Transverse colon (tissue), 4 donors: ENCODE results near the gene JMJD1C. TPM values are rescaled to one million over a fixed set of nuclear protein-coding genes. Genes with fewer than 3 reads are reported as not detected.

ENCODE experiments used
- DNase-seq: peaks from one replicate; pipeline ENCODE4 v3.0.0-alpha.2; 2019
- H3K27ac ChIP-seq, 4 donors: fragments of 200-600 bp; sonication (generic); 2 replicates each; pipeline ENCODE4 v1.5.1; 2016 to 2018; ENCODE audit warnings: inconsistent platforms in 4 of 4
- H3K27me3 ChIP-seq: fragments of 200-600 bp; sonication (generic); 2 replicates; pipeline ENCODE4 v1.5.1; 2017; ENCODE audit warnings: inconsistent platforms
- H3K36me3 ChIP-seq, 4 donors: fragments of 200-600 bp; sonication (generic); 2 replicates each; pipeline ENCODE4 v1.5.1; 2017 to 2019; ENCODE audit warnings: inconsistent platforms in 4 of 4
- H3K4me1 ChIP-seq, 4 donors: fragments of 200-600 bp; sonication (generic); 2 replicates each; pipeline ENCODE4 v1.5.1; 2017 to 2020; ENCODE audit warnings: inconsistent platforms in 4 of 4
- H3K4me3 ChIP-seq, 4 donors: fragments of 200-600 bp; sonication (generic); 1 replicate in 1 of 4; 2 replicates in 3 of 4; pipeline versions ENCODE4 v1.5.1 to v1.6.1; 2017 to 2019; ENCODE audit warnings: inconsistent platforms in 4 of 4
- H3K9me3 ChIP-seq, 2 donors: fragments of 200-600 bp; sonication (generic); 2 replicates each; pipeline ENCODE4 v1.5.1; 2017 to 2019; ENCODE audit warnings: inconsistent platforms in 2 of 2
- EP300 ChIP-seq: sonication (generic); formaldehyde crosslinking; IDR thresholded peaks from one replicate; pipeline ENCODE4 v1.6.1; 2017; ENCODE audit warnings: antibody characterized with exemption, low read depth
- POLR2A ChIP-seq: fragments of 450-650 bp; IDR thresholded peaks from one replicate; pipeline ENCODE4 v1.6.1; 2016; ENCODE audit warnings: antibody characterized with exemption, mild to moderate bottlenecking, moderate library complexity
- POLR2AphosphoS5 ChIP-seq, 3 donors: sonication (generic); formaldehyde crosslinking; IDR thresholded peaks; one replicate each; pipeline ENCODE4 v1.6.1; 2016; ENCODE audit warnings: antibody characterized with exemption in 3 of 3
- WGBS, 2 donors: methylation state at CpG; one replicate each; pipeline ENCODE4 v1.1.5; 2018; ENCODE audit warnings: low coverage in 1 of 2; 5-methylcytosine and 5-hydroxymethylcytosine counted together
- in situ Hi-C, 4 donors: fragments of 200-750 bp; cut with MboI; loops; one replicate each; pipeline versions ENCODE4 v1.15.0 to v1.15.1; 2017; ENCODE audit warnings: low sequenced_read_pairs in 3 of 4, low pct_ligation_motif_present in 1 of 4, low pct_unique_long_range_greater_than_20kb in 1 of 4
- intact Hi-C: fragments of 100-400 bp; cut with DNase I; formaldehyde crosslinking; loops from one replicate; pipeline ENCODE4 v1.15.1; 2023; ENCODE audit warnings: low total_unique reads
- total RNA-seq, 4 donors: library from RNA; depleted of rRNA; stranded (reverse); fragments of >200 nt; gene quantifications; one replicate each; pipeline ENCODE4 v1.1.0, GENCODE V29; 2016
- TF ChIP-seq, protein P1 (sequence below), 5 experiments: fragments of 200-600 bp in 3 of 5; fragments of 450-650 bp in 2 of 5; sonication (generic) in 3 of 5; IDR thresholded peaks; 1 replicate in 2 of 5; 2 replicates in 3 of 5; pipeline ENCODE4 v1.5.1; 2016 to 2017; ENCODE audit warnings: antibody characterized with exemption in 5 of 5, inconsistent platforms in 3 of 5, mild to moderate bottlenecking in 2 of 5, moderate library complexity in 1 of 5

The JMJD1C gene
- total RNA-seq, 4 donors from 2014 or later, result 56.7 to 128 (median 78.9) TPM

DNA sequence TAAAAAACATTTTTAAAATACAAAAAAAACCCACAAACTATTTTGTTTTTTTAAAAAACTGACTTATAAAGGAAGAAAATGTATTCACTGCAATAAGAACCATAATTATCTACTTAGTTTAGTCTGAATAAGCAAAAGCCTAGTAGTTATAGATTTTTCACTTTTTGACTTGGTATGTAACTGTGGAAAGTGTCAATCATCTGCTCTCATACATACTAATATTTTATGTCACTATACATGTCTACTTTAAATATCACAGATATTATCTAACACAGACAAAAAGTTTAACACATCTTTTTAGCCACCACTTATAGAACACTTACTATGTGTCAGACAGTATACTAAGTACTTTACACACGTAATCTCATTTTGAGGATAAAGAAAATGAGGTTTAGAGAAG, 3.2 kb upstream of the JMJD1C start:
- intact Hi-C loops, result loop anchor here (5.0 to 10.0 kb wide), 3 partner anchors 53 to 248 kb away; partner anchors contain the start of gene REEP3
- no peak overlapping the region for H3K4me3 ChIP-seq
- H3K36me3 ChIP-seq, result no peaks in the 10 kb centered on the region
- H3K27ac ChIP-seq, result no peak overlapping the region
- H3K9me3 ChIP-seq, result no peaks in the 10 kb centered on the region
- peaks cover 0 to 25% (median 10%) of the 10 kb centered on the region in 4 donors for H3K4me1 ChIP-seq
- WGBS, 2 donors, result 86 to 94% methylated on average over 1 of the region's 1 CpG
- no peaks in the 10 kb centered on the region for H3K27me3 ChIP-seq
- DNase-seq, result no peak
- TF ChIP-seq POLR2AphosphoS5 (IDR thresholded peaks at IDR 0.05) (no peak), EP300 (no peak), POLR2A (no peak)
- TF ChIP-seq, protein P1, sequence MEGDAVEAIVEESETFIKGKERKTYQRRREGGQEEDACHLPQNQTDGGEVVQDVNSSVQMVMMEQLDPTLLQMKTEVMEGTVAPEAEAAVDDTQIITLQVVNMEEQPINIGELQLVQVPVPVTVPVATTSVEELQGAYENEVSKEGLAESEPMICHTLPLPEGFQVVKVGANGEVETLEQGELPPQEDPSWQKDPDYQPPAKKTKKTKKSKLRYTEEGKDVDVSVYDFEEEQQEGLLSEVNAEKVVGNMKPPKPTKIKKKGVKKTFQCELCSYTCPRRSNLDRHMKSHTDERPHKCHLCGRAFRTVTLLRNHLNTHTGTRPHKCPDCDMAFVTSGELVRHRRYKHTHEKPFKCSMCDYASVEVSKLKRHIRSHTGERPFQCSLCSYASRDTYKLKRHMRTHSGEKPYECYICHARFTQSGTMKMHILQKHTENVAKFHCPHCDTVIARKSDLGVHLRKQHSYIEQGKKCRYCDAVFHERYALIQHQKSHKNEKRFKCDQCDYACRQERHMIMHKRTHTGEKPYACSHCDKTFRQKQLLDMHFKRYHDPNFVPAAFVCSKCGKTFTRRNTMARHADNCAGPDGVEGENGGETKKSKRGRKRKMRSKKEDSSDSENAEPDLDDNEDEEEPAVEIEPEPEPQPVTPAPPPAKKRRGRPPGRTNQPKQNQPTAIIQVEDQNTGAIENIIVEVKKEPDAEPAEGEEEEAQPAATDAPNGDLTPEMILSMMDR (IDR thresholded peaks at IDR 0.05), result no peak
- in situ Hi-C loops, result loop anchor here in 3 of 4 donors (10.0 to 25.0 kb wide), 2 partner anchors 254 to 257 kb away; no protein-coding TSS in a partner anchor

DNA sequence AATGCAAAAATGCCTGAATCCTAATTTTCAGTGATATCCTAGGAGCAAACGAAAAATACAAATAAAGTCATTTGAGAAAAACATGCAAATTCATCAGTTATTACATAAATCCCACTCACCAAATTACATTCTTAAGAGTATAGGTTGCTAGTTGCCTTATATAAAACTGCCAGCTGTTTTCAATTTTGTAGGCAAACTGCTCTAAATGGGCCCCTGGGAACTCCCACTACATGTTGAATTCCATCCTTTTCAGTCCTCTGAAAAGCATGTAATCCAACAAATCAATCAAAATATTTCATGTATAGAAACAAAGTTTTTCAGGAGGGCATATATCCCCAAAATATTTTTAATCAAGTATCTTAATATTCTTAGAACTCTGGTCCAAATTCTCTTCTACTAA, 2.1 kb upstream of the JMJD1C start:
- no peak for DNase-seq
- Histone ChIP-seq H3K27me3 (no peaks in the 10 kb centered on the region), H3K4me1 (peaks cover 0 to 25% (median 10%) of the 10 kb centered on the region in 4 donors), H3K9me3 (no peaks in the 10 kb centered on the region), H3K27ac (no peak overlapping the region), H3K4me3 (no peak overlapping the region), H3K36me3 (no peaks in the 10 kb centered on the region)
- intact Hi-C loops (loop anchor here (5.0 to 10.0 kb wide), 3 partner anchors 54 to 249 kb away; partner anchors contain the start of gene REEP3), in situ Hi-C loops (loop anchor here in 3 of 4 donors (10.0 to 25.0 kb wide), 2 partner anchors 253 to 256 kb away; no protein-coding TSS in a partner anchor)
- WGBS, 2 donors, result 75 to 88% methylated on average over 1 of the region's 1 CpG
- no peak for TF ChIP-seq POLR2AphosphoS5 (IDR thresholded peaks at IDR 0.05)
- TF ChIP-seq POLR2A, result no peak
- TF ChIP-seq EP300, result no peak
- TF ChIP-seq, protein P1 (IDR thresholded peaks at IDR 0.05), result no peak

DNA sequence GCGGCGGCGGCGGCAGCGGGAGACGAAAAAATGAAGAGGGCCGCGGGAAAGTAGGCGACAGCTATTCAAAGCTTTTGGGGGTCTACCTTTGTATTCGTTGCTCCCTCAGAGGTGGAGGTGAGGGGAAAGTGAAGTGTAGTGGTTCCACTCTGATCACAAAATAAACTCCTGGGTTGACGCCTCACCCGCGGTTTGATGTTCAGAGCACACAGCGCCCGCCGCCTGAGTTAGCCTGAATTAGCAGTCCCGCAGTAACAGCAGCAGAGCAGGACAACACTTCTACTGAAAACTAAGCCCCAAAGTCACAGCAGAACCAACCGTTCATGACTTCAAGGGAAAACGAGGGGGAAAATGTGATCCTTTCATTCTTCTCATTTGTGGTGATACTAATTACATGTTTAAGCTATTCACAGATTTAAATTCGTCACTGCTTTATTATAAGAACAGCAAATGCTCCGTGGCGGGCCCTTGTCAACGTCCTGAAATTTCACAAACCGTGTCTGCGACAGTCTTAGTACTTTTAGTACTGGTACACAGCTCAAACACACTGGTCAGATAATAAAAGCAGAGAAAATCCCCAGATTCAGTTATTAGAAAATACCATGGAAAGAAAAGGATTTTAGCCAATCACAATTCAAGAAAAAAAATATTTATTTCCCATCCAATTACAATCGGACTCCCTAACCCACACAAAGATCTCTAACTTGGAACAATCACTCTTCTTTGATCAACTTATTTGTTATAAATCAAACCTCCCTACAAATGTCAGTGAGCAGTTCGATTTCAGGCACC, 563 bp upstream of the JMJD1C start:
- in situ Hi-C loops, result loop anchor here in 3 of 4 donors (10.0 to 25.0 kb wide), 2 partner anchors 252 to 254 kb away; no protein-coding TSS in a partner anchor
- peaks cover 0 to 25% (median 10%) of the 10 kb centered on the region in 4 donors for H3K4me1 ChIP-seq

DNA sequence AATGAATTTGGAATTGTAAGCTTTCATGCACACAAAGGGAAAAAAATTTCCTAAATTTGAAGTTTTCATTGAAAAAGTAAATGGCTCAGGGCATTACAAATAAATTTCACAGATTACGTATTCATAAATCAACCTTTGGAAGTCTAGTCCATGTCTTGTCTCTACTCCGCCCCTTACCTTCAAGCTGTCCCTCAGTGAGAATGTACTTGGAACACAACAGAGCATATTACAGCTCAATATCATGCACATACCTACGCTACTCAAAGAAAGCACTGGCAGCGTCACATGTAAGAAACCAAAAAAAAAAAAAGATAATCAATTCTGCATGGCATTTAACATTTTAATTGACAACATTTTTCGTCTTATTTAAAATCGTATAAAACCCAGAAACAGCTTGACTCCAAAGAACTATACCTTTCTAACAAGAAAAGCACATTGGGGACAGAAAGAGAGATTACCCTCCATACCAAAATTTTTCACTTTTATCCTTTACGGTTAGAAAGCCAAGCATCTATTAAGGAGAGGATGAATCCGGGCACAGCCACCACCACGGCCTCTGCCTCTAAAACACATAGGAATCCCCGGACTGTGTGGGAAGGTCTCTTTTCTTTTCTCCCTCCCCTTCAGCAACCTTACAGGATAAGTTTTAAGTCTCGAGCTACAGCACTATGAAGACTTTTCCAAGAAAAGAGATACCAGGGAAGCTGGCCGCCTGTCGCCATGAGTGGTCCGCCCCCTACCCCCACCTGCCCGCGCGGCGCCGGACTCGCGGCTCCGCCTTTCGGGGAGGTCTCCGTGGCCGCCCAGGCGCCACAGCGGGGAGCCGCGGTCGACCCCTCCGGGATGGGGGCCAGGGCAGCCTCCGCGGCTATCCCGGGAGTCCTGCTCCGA, 1.1 kb downstream of the JMJD1C start:
- Histone ChIP-seq H3K4me1 (peaks cover 0 to 22% (median 7%) of the 10 kb centered on the region in 4 donors), H3K27ac (peak overlapping the region; percentile 91 to 97 (median 94)), H3K4me3 (peak overlapping the region; percentile 67 to 93 (median 88)), H3K27me3 (no peaks in the 10 kb centered on the region), H3K36me3 (no peaks in the 10 kb centered on the region), H3K9me3 (no peaks in the 10 kb centered on the region)
- no peak for TF ChIP-seq EP300
- no peak for TF ChIP-seq POLR2A
- TF ChIP-seq, protein P1 (IDR thresholded peaks at IDR 0.05), result no peak
- no peak for TF ChIP-seq POLR2AphosphoS5 (IDR thresholded peaks at IDR 0.05)
- no peak for DNase-seq
- intact Hi-C loops, result loop anchor here (5.0 to 10.0 kb wide), 3 partner anchors 58 to 253 kb away; partner anchors contain the start of gene REEP3
- in situ Hi-C loops, result loop anchor here in 3 of 4 donors (10.0 to 25.0 kb wide), 2 partner anchors 250 to 252 kb away; no protein-coding TSS in a partner anchor
- 7 to 16% methylated on average over 10 to 34 of the region's 35 CpGs for WGBS, 2 donors

More for the DNA sequence above, 563 bp upstream of the JMJD1C start:
- TF ChIP-seq POLR2A, result peak; percentile 41
- no peak for TF ChIP-seq EP300
- WGBS, 2 donors, result 8 to 19% methylated on average over 7 to 27 of the region's 27 CpGs
- peak overlapping the region; percentile 91 to 97 (median 94) for H3K27ac ChIP-seq
- no peaks in the 10 kb centered on the region for H3K36me3 ChIP-seq
- intact Hi-C loops, result loop anchor here (5.0 to 10.0 kb wide), 3 partner anchors 56 to 251 kb away; partner anchors contain the start of gene REEP3
- peak overlapping the region; percentile 67 to 93 (median 88) for H3K4me3 ChIP-seq
- peak; percentile 64 for DNase-seq
- H3K27me3 ChIP-seq, result no peaks in the 10 kb centered on the region
- H3K9me3 ChIP-seq, result no peaks in the 10 kb centered on the region
